WTC11 (cell line): ENCODE results near the gene ANKRA2.

Experiments
- ATF1 ChIP-seq: sonication (generic); formaldehyde crosslinking; IDR thresholded peaks from 2 replicates; pipeline ENCODE4 v1.8.1; 2023; ENCODE audit warnings: mild to moderate bottlenecking, moderate library complexity, missing genetic modification reagents
- ATF6 ChIP-seq: sonication (generic); formaldehyde crosslinking; IDR thresholded peaks from 2 replicates; pipeline ENCODE4 v1.8.1; 2023; ENCODE audit warnings: mild to moderate bottlenecking, missing genetic modification reagents
- CBFB ChIP-seq: sonication (generic); formaldehyde crosslinking; IDR thresholded peaks from 2 replicates; pipeline ENCODE4 v1.8.1; 2022; ENCODE audit warnings: mild to moderate bottlenecking, low read depth, missing genetic modification reagents
- ESRRA ChIP-seq: sonication (generic); formaldehyde crosslinking; IDR thresholded peaks from 2 replicates; pipeline ENCODE4 v1.8.1; 2022; ENCODE audit warnings: mild to moderate bottlenecking, missing genetic modification reagents, borderline replicate concordance
- MYBL2 ChIP-seq: sonication (generic); formaldehyde crosslinking; IDR thresholded peaks from 2 replicates; pipeline ENCODE4 v1.8.1; 2023; ENCODE audit warnings: mild to moderate bottlenecking, moderate library complexity, missing genetic modification reagents
- NFE2L1 ChIP-seq: sonication (generic); formaldehyde crosslinking; IDR thresholded peaks from 2 replicates; pipeline ENCODE4 v1.8.1; 2023; ENCODE audit warnings: missing genetic modification reagents
- NFYB ChIP-seq: sonication (generic); formaldehyde crosslinking; conservative IDR thresholded peaks from 2 replicates; pipeline ENCODE4 v1.8.0; 2022; ENCODE audit warnings: low read depth, missing genetic modification reagents
- ZNF263 ChIP-seq: sonication (generic); formaldehyde crosslinking; IDR thresholded peaks from 2 replicates; pipeline ENCODE4 v1.8.1; 2022; ENCODE audit warnings: low read depth, mild to moderate bottlenecking, moderate library complexity, missing genetic modification reagents
- ZNF671 ChIP-seq: fragments of 250-450 bp; sonication (Bioruptor Pico); IDR thresholded peaks from 2 replicates; pipeline ENCODE4 v1.8.0; 2021; ENCODE audit warnings: mild to moderate bottlenecking
- TF ChIP-seq, protein P1 (sequence below): sonication (generic); formaldehyde crosslinking; IDR thresholded peaks from 2 replicates; pipeline ENCODE4 v1.8.1; 2022; ENCODE audit warnings: low read depth, missing genetic modification reagents, borderline replicate concordance
- TF ChIP-seq, protein P2 (sequence below): fragments of 200-600 bp; IDR thresholded peaks from 2 replicates; pipeline ENCODE4 v1.8.0; 2022; ENCODE audit warnings: antibody characterized with exemption

DNA sequence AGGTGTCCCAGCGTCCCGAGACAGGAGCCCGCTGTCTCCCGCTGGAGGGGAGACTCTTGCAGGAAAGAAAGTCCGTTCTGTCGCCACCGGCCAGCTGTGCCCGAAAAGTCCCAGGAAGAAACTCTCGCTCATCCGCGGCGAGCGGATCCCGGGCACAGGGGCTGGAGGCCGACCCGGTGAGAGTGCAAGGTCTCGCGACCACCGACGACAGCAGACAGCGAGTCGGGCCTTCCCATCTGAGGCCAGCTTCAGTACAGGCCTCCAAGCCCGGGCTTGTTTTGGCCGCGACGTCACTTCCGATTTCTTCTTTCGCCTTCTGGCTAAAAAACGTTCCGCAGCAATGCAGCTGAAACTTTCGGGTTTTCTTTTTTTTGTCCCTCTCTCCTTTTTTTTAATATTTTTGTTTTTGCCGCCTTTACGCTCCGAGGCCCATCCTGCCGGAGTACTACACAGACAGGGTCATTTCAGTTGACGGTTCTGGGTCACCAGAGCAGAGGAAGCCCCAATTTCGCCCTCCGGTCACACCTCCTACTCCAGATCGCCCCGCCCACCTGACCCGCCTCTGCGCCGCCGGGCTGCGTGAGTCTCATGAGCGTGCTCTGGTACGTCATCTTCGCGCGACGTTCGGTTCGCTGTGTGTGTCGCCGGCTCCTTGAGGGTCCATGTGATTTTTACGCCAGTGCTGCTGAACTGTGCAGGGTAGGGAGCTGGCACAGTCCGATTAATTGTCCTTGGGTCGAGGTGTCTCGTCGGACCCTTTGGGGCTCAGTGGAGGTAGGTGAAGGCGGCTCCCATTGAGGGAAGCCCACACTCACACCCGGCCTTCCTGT lies at the start of gene ANKRA2, which contains the start of gene UTP15:
- TF ChIP-seq, protein P1, sequence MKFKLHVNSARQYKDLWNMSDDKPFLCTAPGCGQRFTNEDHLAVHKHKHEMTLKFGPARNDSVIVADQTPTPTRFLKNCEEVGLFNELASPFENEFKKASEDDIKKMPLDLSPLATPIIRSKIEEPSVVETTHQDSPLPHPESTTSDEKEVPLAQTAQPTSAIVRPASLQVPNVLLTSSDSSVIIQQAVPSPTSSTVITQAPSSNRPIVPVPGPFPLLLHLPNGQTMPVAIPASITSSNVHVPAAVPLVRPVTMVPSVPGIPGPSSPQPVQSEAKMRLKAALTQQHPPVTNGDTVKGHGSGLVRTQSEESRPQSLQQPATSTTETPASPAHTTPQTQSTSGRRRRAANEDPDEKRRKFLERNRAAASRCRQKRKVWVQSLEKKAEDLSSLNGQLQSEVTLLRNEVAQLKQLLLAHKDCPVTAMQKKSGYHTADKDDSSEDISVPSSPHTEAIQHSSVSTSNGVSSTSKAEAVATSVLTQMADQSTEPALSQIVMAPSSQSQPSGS (CRISPR knock-in tag), result no peak
- TF ChIP-seq, protein P2, sequence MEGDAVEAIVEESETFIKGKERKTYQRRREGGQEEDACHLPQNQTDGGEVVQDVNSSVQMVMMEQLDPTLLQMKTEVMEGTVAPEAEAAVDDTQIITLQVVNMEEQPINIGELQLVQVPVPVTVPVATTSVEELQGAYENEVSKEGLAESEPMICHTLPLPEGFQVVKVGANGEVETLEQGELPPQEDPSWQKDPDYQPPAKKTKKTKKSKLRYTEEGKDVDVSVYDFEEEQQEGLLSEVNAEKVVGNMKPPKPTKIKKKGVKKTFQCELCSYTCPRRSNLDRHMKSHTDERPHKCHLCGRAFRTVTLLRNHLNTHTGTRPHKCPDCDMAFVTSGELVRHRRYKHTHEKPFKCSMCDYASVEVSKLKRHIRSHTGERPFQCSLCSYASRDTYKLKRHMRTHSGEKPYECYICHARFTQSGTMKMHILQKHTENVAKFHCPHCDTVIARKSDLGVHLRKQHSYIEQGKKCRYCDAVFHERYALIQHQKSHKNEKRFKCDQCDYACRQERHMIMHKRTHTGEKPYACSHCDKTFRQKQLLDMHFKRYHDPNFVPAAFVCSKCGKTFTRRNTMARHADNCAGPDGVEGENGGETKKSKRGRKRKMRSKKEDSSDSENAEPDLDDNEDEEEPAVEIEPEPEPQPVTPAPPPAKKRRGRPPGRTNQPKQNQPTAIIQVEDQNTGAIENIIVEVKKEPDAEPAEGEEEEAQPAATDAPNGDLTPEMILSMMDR, result no peak
- TF ChIP-seq ZNF671 (CRISPR knock-in tag) (no peak), ESRRA (no peak), ATF1 (0 out of 2 replicates have a peak, but pooled peaks have one; percentile 11), CBFB (CRISPR knock-in tag) (no peak), NFYB (CRISPR knock-in tag) (no peak), NFE2L1 (CRISPR knock-in tag) (peak; percentile 48; the same call in 1 of the 2 replicates), ATF6 (CRISPR knock-in tag) (no peak), MYBL2 (CRISPR knock-in tag) (peak; percentile 29; the same call in 1 of the 2 replicates), ZNF263 (no peak)
